ENCODE results near the gene PRM1. TPM values are rescaled to one million over a fixed set of nuclear protein-coding genes. Genes with fewer than 3 reads are reported as not detected.

The PRM1 gene
- total RNA-seq, 2 donors from 2014 or later: not detected

- no peak for TF ChIP-seq CTCF (IDR thresholded peaks at IDR 0.05)
- DNase-seq (ENCODE audit: low spot score): no peak
These were observed 3.4 kb downstream of the PRM1 start for GRCh38 chr16:11277607-11278337.

GRCh38 chr16:11276896-11277593 is 4.1 kb downstream of the PRM1 start:
- Histone ChIP-seq H3K36me3 (no peaks in the 10 kb centered on the region), H3K9me3 (no peaks in the 10 kb centered on the region), H3K4me1 (no peaks in the 10 kb centered on the region), H3K27ac (no peak overlapping the region), H3K27me3 (no peaks in the 10 kb centered on the region), H3K4me3 (no peak overlapping the region)
- no peak for TF ChIP-seq CTCF (IDR thresholded peaks at IDR 0.05)
- no peak for DNase-seq (ENCODE audit: low spot score)

More at GRCh38 chr16:11277607-11278337, 3.4 kb downstream of the PRM1 start:
- Histone ChIP-seq H3K4me3 (no peak overlapping the region), H3K36me3 (no peaks in the 10 kb centered on the region), H3K9me3 (no peaks in the 10 kb centered on the region), H3K27ac (no peak overlapping the region), H3K27me3 (no peaks in the 10 kb centered on the region), H3K4me1 (no peaks in the 10 kb centered on the region)

GRCh38 chr16:11276143-11276895 is 4.8 kb downstream of the PRM1 start, which contains the start of gene PRM2:
PRM2 (minus strand) TSS chr16:11276480; CDS start chr16:11276370, 110 bp downstream.
- Histone ChIP-seq H3K9me3 (no peaks in the 10 kb centered on the region), H3K36me3 (no peaks in the 10 kb centered on the region), H3K27ac (no peak within 1 kb of the TSS), H3K4me1 (no peaks in the 10 kb centered on the region), H3K4me3 (no peak within 1 kb of the TSS), H3K27me3 (no peaks in the 10 kb centered on the region)
- no peak for DNase-seq (ENCODE audit: low spot score)
- no peak for TF ChIP-seq CTCF (IDR thresholded peaks at IDR 0.05)

GRCh38 chr16:11274964-11275363 is 6.2 kb downstream of the PRM1 start:
- Histone ChIP-seq H3K4me3 (no peak overlapping the region), H3K9me3 (no peaks in the 10 kb centered on the region), H3K36me3 (no peaks in the 10 kb centered on the region), H3K4me1 (no peaks in the 10 kb centered on the region), H3K27me3 (no peaks in the 10 kb centered on the region), H3K27ac (no peak overlapping the region)
- DNase-seq (ENCODE audit: low spot score): no peak
- no peak for TF ChIP-seq CTCF (IDR thresholded peaks at IDR 0.05)

GRCh38 chr16:11273721-11274324 is 7.3 kb downstream of the PRM1 start:
- no peak for DNase-seq (ENCODE audit: low spot score)

More at GRCh38 chr16:11273721-11274324, 7.3 kb downstream of the PRM1 start:
- no peaks in the 10 kb centered on the region for H3K27me3 ChIP-seq
- no peak overlapping the region for H3K27ac ChIP-seq
- H3K9me3 ChIP-seq: no peaks in the 10 kb centered on the region
- TF ChIP-seq CTCF (IDR thresholded peaks at IDR 0.05): no peak
- H3K36me3 ChIP-seq: no peaks in the 10 kb centered on the region
- no peaks in the 10 kb centered on the region for H3K4me1 ChIP-seq
- no peak overlapping the region for H3K4me3 ChIP-seq

Data from right atrium auricular region (tissue), 2 donors.